GM23248 (cell line): ENCODE data around the gene CCL14. TPM values are rescaled to one million over a fixed set of nuclear protein-coding genes. Genes with fewer than 3 reads are reported as not detected.

ENCODE experiments used
- DNase-seq: peaks from one replicate; pipeline ENCODE4 v3.0.0-alpha.2; 2015
- H2AFZ ChIP-seq: fragments of 200-600 bp; sonication (generic); 2 replicates; pipeline ENCODE4 v1.6.1; 2016; ENCODE audit warnings: antibody characterized with exemption
- H3F3A ChIP-seq: fragments of 200-600 bp; sonication (generic); 2 replicates; pipeline ENCODE4 v1.6.1; 2016; ENCODE audit warnings: mild to moderate bottlenecking, antibody characterized with exemption, mixed run types; ENCODE audit not compliant: insufficient read depth
- H3K27ac ChIP-seq: fragments of 200-600 bp; sonication (generic); 2 replicates; pipeline ENCODE4 v1.5.1; 2016; ENCODE audit warnings: mild to moderate bottlenecking
- H3K27me3 ChIP-seq: fragments of 200-600 bp; sonication (generic); replicated peaks from 2 replicates; pipeline ENCODE4 v1.6.1; 2016; ENCODE audit warnings: mild to moderate bottlenecking; ENCODE audit not compliant: insufficient read depth
- H3K36me3 ChIP-seq: fragments of 200-600 bp; sonication (generic); 2 replicates; pipeline ENCODE4 v1.6.1; 2016; ENCODE audit warnings: low read depth, mild to moderate bottlenecking
- H3K4me1 ChIP-seq: fragments of 200-600 bp; sonication (generic); 2 replicates; pipeline ENCODE4 v1.6.1; 2016; ENCODE audit warnings: mild to moderate bottlenecking; ENCODE audit not compliant: insufficient read depth
- H3K4me2 ChIP-seq: fragments of 200-600 bp; sonication (generic); one replicate; pipeline ENCODE4 v1.6.1; 2016; ENCODE audit warnings: mild to moderate bottlenecking; ENCODE audit not compliant: unreplicated experiment
- H3K4me3 ChIP-seq: fragments of 200-600 bp; sonication (generic); 2 replicates; pipeline ENCODE4 v1.5.1; 2016; ENCODE audit warnings: mild to moderate bottlenecking
- H3K79me2 ChIP-seq: fragments of 200-600 bp; sonication (generic); 2 replicates; pipeline ENCODE4 v1.6.1; 2016; ENCODE audit warnings: mild to moderate bottlenecking; ENCODE audit not compliant: insufficient read depth
- H3K9ac ChIP-seq: fragments of 200-600 bp; sonication (generic); 2 replicates; pipeline ENCODE4 v1.6.1; 2016; ENCODE audit warnings: mild to moderate bottlenecking
- H3K9me2 ChIP-seq: fragments of 200-600 bp; sonication (generic); 2 replicates; pipeline ENCODE4 v1.6.1; 2016; ENCODE audit warnings: mixed run types, mild to moderate bottlenecking, moderate library complexity; ENCODE audit not compliant: insufficient read depth
- H3K9me3 ChIP-seq: fragments of 200-600 bp; sonication (generic); one replicate; pipeline ENCODE4 v1.6.1; 2017; ENCODE audit warnings: low read depth
- H4K20me1 ChIP-seq: fragments of 200-600 bp; sonication (generic); 2 replicates; pipeline ENCODE4 v1.6.0; 2016; ENCODE audit not compliant: insufficient read depth
- EZH2 ChIP-seq: fragments of 200-600 bp; sonication (generic); IDR thresholded peaks from 2 replicates; pipeline ENCODE4 v1.6.1; 2018; ENCODE audit warnings: antibody characterized with exemption, mild to moderate bottlenecking; ENCODE audit not compliant: insufficient read depth, poor library complexity, severe bottlenecking
- EZH2phosphoT487 ChIP-seq: fragments of 200-600 bp; sonication (generic); IDR thresholded peaks from 2 replicates; pipeline ENCODE4 v1.6.1; 2018; ENCODE audit warnings: antibody characterized with exemption, moderate library complexity, mild to moderate bottlenecking, low read depth; ENCODE audit not compliant: insufficient read depth
- WGBS, 2 experiments: methylation state at CpG; one replicate each; pipeline ENCODE4 v1.1.6; 2015 to 2017; ENCODE audit warnings: low lambda C conversion rate in 2 of 2, low coverage in 1 of 2; ENCODE audit errors: missing lambda C conversion rate in 2 of 2; 5-methylcytosine and 5-hydroxymethylcytosine counted together
- in situ Hi-C: fragments of 300-500 bp; cut with MboI; formaldehyde crosslinking; loops from 2 replicates; pipeline ENCODE4 v1.15.0; 2020
- polyA plus RNA-seq: library from polyadenylated mRNA; unstranded; fragments of >200 nt; fragmentation: Nextera tagmentation; extraction: Ambion mirVana; gene quantifications from 2 replicates; pipeline ENCODE4 v1.2.1, GENCODE V29; 2016
- total RNA-seq: library from RNA; depleted of rRNA; stranded (reverse); fragments of >200 nt; shearing (Covaris generic); gene quantifications from 2 replicates; pipeline ENCODE4 v1.2.3, GENCODE V29; 2014; rRNA removed

Gene CCL14
- total RNA-seq (not detected in 2 replicates), polyA plus RNA-seq (not detected in 2 replicates)

- no peaks in the 10 kb centered on the region for H3K4me1 ChIP-seq
- WGBS, 2 experiments, result 19 to 25% methylated on average over 1 of the region's 1 CpG
- H3K27me3 ChIP-seq, result peaks cover 4% of the 10 kb centered on the region; the same call in 1 of the 2 replicates
- no peaks in the 10 kb centered on the region for H3K79me2 ChIP-seq
- DNase-seq, result no peak
- H2AFZ ChIP-seq, result no peak within 1 kb of the TSS
- no peaks in the 10 kb centered on the region for H3F3A ChIP-seq
- no peak within 1 kb of the TSS for H3K9ac ChIP-seq
- no peaks in the 10 kb centered on the region for H3K9me3 ChIP-seq
- no peaks in the 10 kb centered on the region; the same call in 1 of the 2 replicates for H4K20me1 ChIP-seq
- H3K4me2 ChIP-seq, result no peak within 1 kb of the TSS
- H3K27ac ChIP-seq, result no peak within 1 kb of the TSS
- H3K36me3 ChIP-seq, result no peaks in the 10 kb centered on the region
- no peaks in the 10 kb centered on the region for H3K9me2 ChIP-seq
- H3K4me3 ChIP-seq, result no peak within 1 kb of the TSS
- TF ChIP-seq EZH2phosphoT487 (no peak), EZH2 (no peak)
- in situ Hi-C loops, result no loop called here
These were observed at the start of gene CCL14 for GRCh38 chr17:35986643-35987042. TSS of gene CCL14 (minus strand) at chr17:35986729. CDS start at chr17:35986649, 80 bp downstream.

GRCh38 chr17:36036235-36036634, 49.7 kb upstream of the CCL14 start:
- Histone ChIP-seq H4K20me1 (no peaks in the 10 kb centered on the region), H3K27me3 (no peaks in the 10 kb centered on the region; the same call in 1 of the 2 replicates), H3K4me2 (no peak overlapping the region), H3K79me2 (no peaks in the 10 kb centered on the region), H3K27ac (no peak overlapping the region), H3K9ac (no peak overlapping the region), H2AFZ (no peak overlapping the region), H3K9me2 (no peaks in the 10 kb centered on the region), H3K36me3 (no peaks in the 10 kb centered on the region), H3K4me3 (no peak overlapping the region), H3K4me1 (no peaks in the 10 kb centered on the region), H3F3A (no peaks in the 10 kb centered on the region), H3K9me3 (no peaks in the 10 kb centered on the region)
- in situ Hi-C loops, result no loop called here
- WGBS, 2 experiments, result 49 to 50% methylated on average over 4 of the region's 4 CpGs
- TF ChIP-seq EZH2 (no peak), EZH2phosphoT487 (no peak)
- DNase-seq, result no peak

GRCh38 chr17:36034127-36034526, 47.6 kb upstream of the CCL14 start:
- Histone ChIP-seq H4K20me1 (no peaks in the 10 kb centered on the region), H3K4me1 (no peaks in the 10 kb centered on the region), H3K9me3 (no peaks in the 10 kb centered on the region), H3K4me2 (no peak overlapping the region), H3K79me2 (no peaks in the 10 kb centered on the region), H3K36me3 (no peaks in the 10 kb centered on the region), H3K27me3 (no peaks in the 10 kb centered on the region; the same call in 1 of the 2 replicates), H3K27ac (no peak overlapping the region), H3K4me3 (no peak overlapping the region), H3K9ac (no peak overlapping the region), H2AFZ (no peak overlapping the region), H3K9me2 (no peaks in the 10 kb centered on the region), H3F3A (no peaks in the 10 kb centered on the region)
- TF ChIP-seq EZH2, result no peak
- no peak for TF ChIP-seq EZH2phosphoT487
- in situ Hi-C loops, result no loop called here
- no peak for DNase-seq
- 24 to 25% methylated on average over 3 of the region's 3 CpGs for WGBS, 2 experiments

GRCh38 chr17:36030956-36031355, 44.4 kb upstream of the CCL14 start:
- H3F3A ChIP-seq, result no peaks in the 10 kb centered on the region
- no peak overlapping the region for H3K4me3 ChIP-seq
- no peak overlapping the region for H2AFZ ChIP-seq
- H3K4me1 ChIP-seq, result no peaks in the 10 kb centered on the region
- TF ChIP-seq EZH2 (no peak), EZH2phosphoT487 (no peak)
- H3K79me2 ChIP-seq, result no peaks in the 10 kb centered on the region
- no peak for DNase-seq
- in situ Hi-C loops, result no loop called here
- no peak overlapping the region for H3K4me2 ChIP-seq
- no peaks in the 10 kb centered on the region for H4K20me1 ChIP-seq
- H3K9me3 ChIP-seq, result no peaks in the 10 kb centered on the region
- H3K27me3 ChIP-seq, result no peaks in the 10 kb centered on the region; the same call in 1 of the 2 replicates
- WGBS, 2 experiments, result 33 to 46% methylated on average over 1 of the region's 1 CpG
- no peak overlapping the region for H3K9ac ChIP-seq
- no peaks in the 10 kb centered on the region for H3K36me3 ChIP-seq
- no peak overlapping the region for H3K27ac ChIP-seq
- H3K9me2 ChIP-seq, result no peaks in the 10 kb centered on the region
